ENCODE results near the gene DPEP2. TPM values are rescaled to one million over a fixed set of nuclear protein-coding genes. Genes with fewer than 3 reads are reported as not detected.

DPEP2 gene
- total and polyA plus RNA-seq, 2 experiments from 2014 or later = not detected

DNA sequence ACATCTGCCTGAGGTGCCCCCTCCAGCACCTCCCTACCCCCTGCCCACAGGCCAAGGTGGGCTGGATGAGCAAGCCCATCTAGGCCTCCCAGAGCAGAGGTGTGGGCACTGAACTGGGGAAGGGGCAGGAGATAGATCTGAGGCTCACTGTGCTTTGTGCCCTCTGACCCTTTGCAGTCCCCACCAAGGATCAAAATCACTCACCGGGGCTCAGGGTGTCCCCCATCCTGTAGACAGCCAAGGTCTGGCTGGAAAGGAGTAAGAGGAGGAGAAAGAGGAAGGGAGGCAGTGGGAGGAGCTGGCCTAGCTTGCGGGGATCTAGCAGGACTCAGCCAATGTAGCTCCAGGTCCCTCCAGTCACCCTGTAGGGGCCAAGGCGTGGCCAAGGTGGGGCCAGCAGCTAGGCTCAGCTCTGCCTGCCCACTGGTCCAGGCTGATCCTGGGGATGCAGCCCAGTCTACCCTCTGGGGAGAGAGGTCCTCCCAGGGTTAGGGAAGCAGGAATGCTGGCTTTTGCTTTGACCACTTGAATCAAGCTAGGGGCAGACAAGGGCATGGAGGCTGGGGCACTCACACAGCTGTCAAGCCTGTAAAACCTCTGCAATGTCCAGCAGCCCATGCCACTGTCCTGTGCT is 32.6 kb downstream of the DPEP2 start:
- peak overlapping the region; percentile 99 for H3K4me2 ChIP-seq
- no peak for TF ChIP-seq EZH2phosphoT487 (IDR thresholded peaks at IDR 0.05; ENCODE audit: unreplicated experiment)
- TF ChIP-seq POLR2AphosphoS5 (IDR thresholded peaks at IDR 0.05; ENCODE audit: low read depth) = peak; percentile 43; the same call in 1 of the 2 replicates
- peak overlapping the region; percentile 91 for H3K4me3 ChIP-seq
- peaks cover 12% of the 10 kb centered on the region for H3K36me3 Mint-ChIP-seq (ENCODE audit: low read depth)
- H3F3A ChIP-seq (replicated peaks; ENCODE audit: low read depth) = 0 out of 2 replicates have a peak, but pooled peaks cover 22% of the 10 kb centered on the region
- no peaks in the 10 kb centered on the region; the same call in 1 of the 2 replicates for H3K36me3 ChIP-seq (ENCODE audit: insufficient read depth)
- peak overlapping the region; percentile 53; the same call in 1 of the 2 replicates for H3K27ac Mint-ChIP-seq
- peaks cover 18% of the 10 kb centered on the region for H3K27me3 Mint-ChIP-seq (ENCODE audit: insufficient read depth, low read depth, poor library complexity)
- H3K27ac ChIP-seq (ENCODE audit: low read depth) = peak overlapping the region; percentile 45; the same call in 1 of the 2 replicates
- H3K4me3 Mint-ChIP-seq = peak overlapping the region; percentile 89
- no peaks in the 10 kb centered on the region; the same call in 2 of the 3 replicates for H3K9me3 Mint-ChIP-seq
- ATAC-seq (peak; percentile 20), DNase-seq (ENCODE audit: low spot score) (peak; percentile 52)
- no peak overlapping the region for H2AFZ ChIP-seq
- H3K4me1 Mint-ChIP-seq = peaks cover 44% of the 10 kb centered on the region
- no peaks in the 10 kb centered on the region for H3K27me3 ChIP-seq (ENCODE audit: insufficient read depth)
- peaks cover 25% of the 10 kb centered on the region for H4K20me1 ChIP-seq (replicated peaks; ENCODE audit: insufficient read depth)
- peaks cover 42% of the 10 kb centered on the region for H3K79me2 ChIP-seq (replicated peaks; ENCODE audit: insufficient read depth)
- H3K9me2 ChIP-seq (ENCODE audit: insufficient read depth) = no peaks in the 10 kb centered on the region
- peaks cover 38% of the 10 kb centered on the region for H3K4me1 ChIP-seq (ENCODE audit: insufficient read depth)

DNA sequence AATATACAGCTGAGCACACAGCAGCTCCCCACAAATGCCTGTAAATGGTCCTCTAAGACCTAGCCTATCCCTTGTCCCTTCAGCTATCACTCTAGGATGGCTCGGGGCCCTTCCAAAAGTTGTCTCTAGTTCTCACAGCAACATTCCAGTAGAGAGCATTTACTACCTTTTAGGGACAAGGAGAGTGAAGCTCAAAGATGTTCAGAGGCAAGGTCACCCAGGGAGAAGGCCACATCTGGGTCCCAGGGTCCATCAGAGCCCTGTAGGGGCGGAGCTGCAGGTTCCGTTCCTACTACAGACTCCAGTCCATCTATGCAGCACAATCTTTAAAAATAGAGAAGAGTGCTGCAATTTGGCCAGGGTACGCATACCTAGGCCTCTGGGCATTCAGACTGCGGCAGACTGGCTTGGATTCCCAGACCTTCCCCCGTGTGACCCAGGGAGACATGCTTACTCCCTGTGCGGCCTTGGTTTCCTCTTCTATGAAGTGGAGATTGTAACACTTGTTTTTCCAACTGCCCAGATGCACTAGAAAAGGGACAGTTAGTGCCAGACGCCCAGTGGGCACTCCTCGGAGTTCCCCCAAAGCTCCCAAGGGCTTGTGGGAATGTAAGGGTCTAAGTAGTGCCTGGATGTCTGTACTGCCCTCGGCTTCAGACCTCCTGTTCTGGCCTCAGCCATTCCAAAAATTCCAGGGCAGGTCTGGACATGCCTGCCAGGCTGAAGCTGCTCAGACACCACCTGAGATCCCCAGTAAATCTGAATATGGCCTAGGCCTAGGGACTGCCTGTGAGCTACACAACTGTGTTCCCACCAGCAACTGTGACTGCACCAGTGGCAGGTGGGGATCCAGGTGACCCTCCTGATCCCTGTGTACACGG is 33.4 kb downstream of the DPEP2 start:
- Histone ChIP-seq H4K20me1 (replicated peaks; ENCODE audit: insufficient read depth) (peaks cover 25% of the 10 kb centered on the region), H3K9me2 (ENCODE audit: insufficient read depth) (no peaks in the 10 kb centered on the region), H3K36me3 (ENCODE audit: insufficient read depth) (no peaks in the 10 kb centered on the region; the same call in none of the 2 replicates), H3K4me3 (peak overlapping the region; percentile 91), H3F3A (replicated peaks; ENCODE audit: low read depth) (0 out of 2 replicates have a peak, but pooled peaks cover 22% of the 10 kb centered on the region), H3K4me1 (ENCODE audit: insufficient read depth) (peaks cover 38% of the 10 kb centered on the region), H3K27me3 (ENCODE audit: insufficient read depth) (no peaks in the 10 kb centered on the region), H3K79me2 (replicated peaks; ENCODE audit: insufficient read depth) (peaks cover 42% of the 10 kb centered on the region), H2AFZ (no peak overlapping the region), H3K27ac (ENCODE audit: low read depth) (peak overlapping the region; percentile 45; the same call in 1 of the 2 replicates), H3K4me2 (peak overlapping the region; percentile 99)
- peak overlapping the region; percentile 87; the same call in 1 of the 2 replicates for H3K27ac Mint-ChIP-seq
- peaks cover 44% of the 10 kb centered on the region for H3K4me1 Mint-ChIP-seq
- peaks cover 18% of the 10 kb centered on the region for H3K36me3 Mint-ChIP-seq (ENCODE audit: low read depth)
- H3K4me3 Mint-ChIP-seq = peak overlapping the region; percentile 89
- H3K27me3 Mint-ChIP-seq (ENCODE audit: insufficient read depth, low read depth, poor library complexity) = peaks cover 16% of the 10 kb centered on the region
- DNase-seq (ENCODE audit: low spot score) (no peak), ATAC-seq (no peak)
- H3K9me3 Mint-ChIP-seq = no peaks in the 10 kb centered on the region; the same call in 2 of the 3 replicates
- TF ChIP-seq, protein P1, sequence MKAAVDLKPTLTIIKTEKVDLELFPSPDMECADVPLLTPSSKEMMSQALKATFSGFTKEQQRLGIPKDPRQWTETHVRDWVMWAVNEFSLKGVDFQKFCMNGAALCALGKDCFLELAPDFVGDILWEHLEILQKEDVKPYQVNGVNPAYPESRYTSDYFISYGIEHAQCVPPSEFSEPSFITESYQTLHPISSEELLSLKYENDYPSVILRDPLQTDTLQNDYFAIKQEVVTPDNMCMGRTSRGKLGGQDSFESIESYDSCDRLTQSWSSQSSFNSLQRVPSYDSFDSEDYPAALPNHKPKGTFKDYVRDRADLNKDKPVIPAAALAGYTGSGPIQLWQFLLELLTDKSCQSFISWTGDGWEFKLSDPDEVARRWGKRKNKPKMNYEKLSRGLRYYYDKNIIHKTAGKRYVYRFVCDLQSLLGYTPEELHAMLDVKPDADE (IDR thresholded peaks at IDR 0.05) = no peak
- TF ChIP-seq POLR2AphosphoS5 (IDR thresholded peaks at IDR 0.05; ENCODE audit: low read depth) (no peak), ZNF114 (CRISPR knock-in tag; IDR thresholded peaks at IDR 0.05) (no peak), JUNB (IDR thresholded peaks at IDR 0.05; ENCODE audit: unreplicated experiment) (no peak), ZNF331 (CRISPR knock-in tag; IDR thresholded peaks at IDR 0.05; ENCODE audit: low read depth) (no peak)
- TF ChIP-seq, protein P2, sequence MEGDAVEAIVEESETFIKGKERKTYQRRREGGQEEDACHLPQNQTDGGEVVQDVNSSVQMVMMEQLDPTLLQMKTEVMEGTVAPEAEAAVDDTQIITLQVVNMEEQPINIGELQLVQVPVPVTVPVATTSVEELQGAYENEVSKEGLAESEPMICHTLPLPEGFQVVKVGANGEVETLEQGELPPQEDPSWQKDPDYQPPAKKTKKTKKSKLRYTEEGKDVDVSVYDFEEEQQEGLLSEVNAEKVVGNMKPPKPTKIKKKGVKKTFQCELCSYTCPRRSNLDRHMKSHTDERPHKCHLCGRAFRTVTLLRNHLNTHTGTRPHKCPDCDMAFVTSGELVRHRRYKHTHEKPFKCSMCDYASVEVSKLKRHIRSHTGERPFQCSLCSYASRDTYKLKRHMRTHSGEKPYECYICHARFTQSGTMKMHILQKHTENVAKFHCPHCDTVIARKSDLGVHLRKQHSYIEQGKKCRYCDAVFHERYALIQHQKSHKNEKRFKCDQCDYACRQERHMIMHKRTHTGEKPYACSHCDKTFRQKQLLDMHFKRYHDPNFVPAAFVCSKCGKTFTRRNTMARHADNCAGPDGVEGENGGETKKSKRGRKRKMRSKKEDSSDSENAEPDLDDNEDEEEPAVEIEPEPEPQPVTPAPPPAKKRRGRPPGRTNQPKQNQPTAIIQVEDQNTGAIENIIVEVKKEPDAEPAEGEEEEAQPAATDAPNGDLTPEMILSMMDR (conservative IDR thresholded peaks at IDR 0.05; ENCODE audit: low read depth in 2 of 2) = no peak
- TF ChIP-seq, protein P3, sequence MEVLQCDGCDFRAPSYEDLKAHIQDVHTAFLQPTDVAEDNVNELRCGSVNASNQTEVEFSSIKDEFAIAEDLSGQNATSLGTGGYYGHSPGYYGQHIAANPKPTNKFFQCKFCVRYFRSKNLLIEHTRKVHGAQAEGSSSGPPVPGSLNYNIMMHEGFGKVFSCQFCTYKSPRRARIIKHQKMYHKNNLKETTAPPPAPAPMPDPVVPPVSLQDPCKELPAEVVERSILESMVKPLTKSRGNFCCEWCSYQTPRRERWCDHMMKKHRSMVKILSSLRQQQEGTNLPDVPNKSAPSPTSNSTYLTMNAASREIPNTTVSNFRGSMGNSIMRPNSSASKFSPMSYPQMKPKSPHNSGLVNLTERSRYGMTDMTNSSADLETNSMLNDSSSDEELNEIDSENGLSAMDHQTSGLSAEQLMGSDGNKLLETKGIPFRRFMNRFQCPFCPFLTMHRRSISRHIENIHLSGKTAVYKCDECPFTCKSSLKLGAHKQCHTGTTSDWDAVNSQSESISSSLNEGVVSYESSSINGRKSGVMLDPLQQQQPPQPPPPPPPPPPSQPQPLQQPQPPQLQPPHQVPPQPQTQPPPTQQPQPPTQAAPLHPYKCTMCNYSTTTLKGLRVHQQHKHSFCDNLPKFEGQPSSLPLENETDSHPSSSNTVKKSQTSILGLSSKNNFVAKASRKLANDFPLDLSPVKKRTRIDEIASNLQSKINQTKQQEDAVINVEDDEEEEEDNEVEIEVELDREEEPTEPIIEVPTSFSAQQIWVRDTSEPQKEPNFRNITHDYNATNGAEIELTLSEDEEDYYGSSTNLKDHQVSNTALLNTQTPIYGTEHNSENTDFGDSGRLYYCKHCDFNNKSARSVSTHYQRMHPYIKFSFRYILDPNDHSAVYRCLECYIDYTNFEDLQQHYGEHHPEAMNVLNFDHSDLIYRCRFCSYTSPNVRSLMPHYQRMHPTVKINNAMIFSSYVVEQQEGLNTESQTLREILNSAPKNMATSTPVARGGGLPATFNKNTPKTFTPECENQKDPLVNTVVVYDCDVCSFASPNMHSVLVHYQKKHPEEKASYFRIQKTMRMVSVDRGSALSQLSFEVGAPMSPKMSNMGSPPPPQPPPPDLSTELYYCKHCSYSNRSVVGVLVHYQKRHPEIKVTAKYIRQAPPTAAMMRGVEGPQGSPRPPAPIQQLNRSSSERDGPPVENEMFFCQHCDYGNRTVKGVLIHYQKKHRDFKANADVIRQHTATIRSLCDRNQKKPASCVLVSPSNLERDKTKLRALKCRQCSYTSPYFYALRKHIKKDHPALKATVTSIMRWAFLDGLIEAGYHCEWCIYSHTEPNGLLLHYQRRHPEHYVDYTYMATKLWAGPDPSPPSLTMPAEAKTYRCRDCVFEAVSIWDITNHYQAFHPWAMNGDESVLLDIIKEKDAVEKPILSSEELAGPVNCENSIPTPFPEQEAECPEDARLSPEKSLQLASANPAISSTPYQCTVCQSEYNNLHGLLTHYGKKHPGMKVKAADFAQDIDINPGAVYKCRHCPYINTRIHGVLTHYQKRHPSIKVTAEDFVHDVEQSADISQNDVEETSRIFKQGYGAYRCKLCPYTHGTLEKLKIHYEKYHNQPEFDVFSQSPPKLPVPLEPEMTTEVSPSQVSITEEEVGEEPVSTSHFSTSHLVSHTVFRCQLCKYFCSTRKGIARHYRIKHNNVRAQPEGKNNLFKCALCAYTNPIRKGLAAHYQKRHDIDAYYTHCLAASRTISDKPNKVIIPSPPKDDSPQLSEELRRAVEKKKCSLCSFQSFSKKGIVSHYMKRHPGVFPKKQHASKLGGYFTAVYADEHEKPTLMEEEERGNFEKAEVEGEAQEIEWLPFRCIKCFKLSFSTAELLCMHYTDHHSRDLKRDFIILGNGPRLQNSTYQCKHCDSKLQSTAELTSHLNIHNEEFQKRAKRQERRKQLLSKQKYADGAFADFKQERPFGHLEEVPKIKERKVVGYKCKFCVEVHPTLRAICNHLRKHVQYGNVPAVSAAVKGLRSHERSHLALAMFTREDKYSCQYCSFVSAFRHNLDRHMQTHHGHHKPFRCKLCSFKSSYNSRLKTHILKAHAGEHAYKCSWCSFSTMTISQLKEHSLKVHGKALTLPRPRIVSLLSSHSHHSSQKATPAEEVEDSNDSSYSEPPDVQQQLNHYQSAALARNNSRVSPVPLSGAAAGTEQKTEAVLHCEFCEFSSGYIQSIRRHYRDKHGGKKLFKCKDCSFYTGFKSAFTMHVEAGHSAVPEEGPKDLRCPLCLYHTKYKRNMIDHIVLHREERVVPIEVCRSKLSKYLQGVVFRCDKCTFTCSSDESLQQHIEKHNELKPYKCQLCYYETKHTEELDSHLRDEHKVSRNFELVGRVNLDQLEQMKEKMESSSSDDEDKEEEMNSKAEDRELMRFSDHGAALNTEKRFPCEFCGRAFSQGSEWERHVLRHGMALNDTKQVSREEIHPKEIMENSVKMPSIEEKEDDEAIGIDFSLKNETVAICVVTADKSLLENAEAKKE (CRISPR knock-in tag; IDR thresholded peaks at IDR 0.05) = no peak

Data from GM23338 (cell line).